ENCODE data around the gene FBXL12.

FBXL12 gene, protein sequence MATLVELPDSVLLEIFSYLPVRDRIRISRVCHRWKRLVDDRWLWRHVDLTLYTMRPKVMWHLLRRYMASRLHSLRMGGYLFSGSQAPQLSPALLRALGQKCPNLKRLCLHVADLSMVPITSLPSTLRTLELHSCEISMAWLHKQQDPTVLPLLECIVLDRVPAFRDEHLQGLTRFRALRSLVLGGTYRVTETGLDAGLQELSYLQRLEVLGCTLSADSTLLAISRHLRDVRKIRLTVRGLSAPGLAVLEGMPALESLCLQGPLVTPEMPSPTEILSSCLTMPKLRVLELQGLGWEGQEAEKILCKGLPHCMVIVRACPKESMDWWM

DNA sequence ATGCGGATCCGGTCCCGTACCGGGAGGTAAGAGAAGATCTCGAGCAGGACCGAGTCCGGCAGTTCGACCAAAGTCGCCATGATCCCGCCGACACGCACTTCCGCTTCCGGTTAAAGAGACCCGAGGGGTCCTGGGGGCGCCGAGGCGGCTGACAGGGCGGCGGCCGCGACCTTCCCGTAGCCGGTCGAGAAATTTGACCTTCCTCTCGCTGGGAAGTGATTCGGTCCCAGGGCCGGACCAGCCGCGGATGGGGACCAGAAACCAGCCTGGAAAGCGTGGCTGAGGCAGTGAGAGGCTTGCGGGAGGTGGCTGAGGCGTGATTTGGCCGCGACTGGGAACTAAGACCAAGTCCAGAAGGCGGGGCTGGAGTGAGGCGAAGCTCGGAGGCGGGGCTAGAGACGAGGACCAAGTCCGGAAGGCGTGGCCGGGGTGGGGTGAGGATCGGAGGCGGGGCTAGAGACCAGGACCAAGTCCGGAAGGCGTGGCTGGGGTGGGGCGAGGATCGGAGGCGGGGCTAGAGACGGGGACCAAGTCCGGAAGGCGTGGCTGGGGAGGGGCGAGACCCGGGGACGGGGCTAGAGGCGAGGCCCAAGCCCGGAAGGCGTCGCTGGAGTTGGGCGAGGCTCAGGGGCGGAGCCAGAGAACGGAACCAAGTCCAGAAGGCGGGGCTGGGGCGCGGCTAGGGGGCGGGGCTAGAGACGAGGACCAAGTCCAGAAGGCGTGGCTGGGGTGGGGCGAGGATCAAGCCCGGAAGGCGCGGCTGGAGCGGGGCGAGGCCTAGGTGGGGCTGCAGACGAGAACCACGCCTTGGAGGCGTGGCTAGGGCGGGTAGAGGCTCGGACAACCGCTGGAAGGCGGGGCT, at the start of gene FBXL12:
Gene FBXL12 (minus strand): TSS at position 346 of the 862 bp plus-strand sequence. CDS start 266 bp downstream, at position 80.
- Mint-ChIP-seq H3K9me3 (no peaks in the 10 kb centered on the region), H3K4me3 (peak within 1 kb of the TSS; percentile 86), H3K4me1 (peaks cover 28% of the 10 kb centered on the region), H3K27me3 (no peaks in the 10 kb centered on the region), H3K27ac (ENCODE audit: low read depth) (peak within 1 kb of the TSS; percentile 77), H3K36me3 (ENCODE audit: insufficient read depth) (peaks cover 11% of the 10 kb centered on the region)
- peak; percentile 100 for DNase-seq (ENCODE audit: low spot score in 2 of 2)
- ATAC-seq (replicated peaks; ENCODE audit: extremely low read depth, poor library complexity, severe bottlenecking), result peak; percentile 92

DNA sequence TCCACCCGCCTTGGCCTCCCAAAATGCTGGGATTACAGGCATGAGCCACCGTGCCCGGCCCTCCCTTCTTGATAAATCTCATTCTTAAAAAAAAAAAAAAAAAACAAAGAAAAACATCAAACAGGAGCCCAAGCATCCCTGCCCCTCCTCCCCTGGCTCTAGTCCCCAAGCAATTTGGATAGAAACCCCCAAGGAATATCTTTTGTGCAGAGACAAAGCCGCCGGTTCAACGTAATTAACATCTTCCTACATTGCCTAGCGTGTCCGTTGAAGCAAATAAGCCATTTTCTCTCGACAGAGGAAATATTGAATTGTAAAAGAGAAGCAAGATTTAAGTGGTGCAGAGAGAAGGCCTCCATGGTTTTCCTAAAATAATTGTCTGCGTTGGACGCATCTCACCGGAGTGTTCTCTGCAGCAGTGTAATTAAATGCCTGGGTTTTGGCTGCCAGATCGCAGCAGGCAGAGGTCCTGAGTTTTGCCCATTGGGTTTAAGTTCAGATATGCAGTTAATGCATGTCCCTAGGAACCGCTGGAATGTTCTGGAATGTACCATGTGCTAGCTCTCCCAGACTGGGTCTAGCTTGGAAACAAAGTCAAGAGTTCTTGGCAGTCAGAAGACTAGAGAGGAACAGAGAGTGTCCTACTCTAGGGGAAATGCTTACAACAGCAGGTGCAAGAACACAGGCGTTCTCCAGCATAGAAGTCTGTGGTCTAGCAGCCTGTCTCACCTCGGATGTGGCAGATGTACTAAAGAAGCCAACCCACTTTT, 47.0 kb upstream of the FBXL12 start:
- H3K27me3 Mint-ChIP-seq, result no peaks in the 10 kb centered on the region
- peaks cover 52% of the 10 kb centered on the region for H3K4me1 Mint-ChIP-seq
- no peaks in the 10 kb centered on the region for H3K9me3 Mint-ChIP-seq
- no peak overlapping the region for H3K27ac Mint-ChIP-seq (ENCODE audit: low read depth)
- H3K4me3 Mint-ChIP-seq, result peak overlapping the region; percentile 55
- peaks cover 5% of the 10 kb centered on the region for H3K36me3 Mint-ChIP-seq (ENCODE audit: insufficient read depth)
- DNase-seq (ENCODE audit: low spot score in 2 of 2) (peak in 1 of 2 donors; percentile 45), ATAC-seq (replicated peaks; ENCODE audit: extremely low read depth, poor library complexity, severe bottlenecking) (peak; percentile 95)

DNA sequence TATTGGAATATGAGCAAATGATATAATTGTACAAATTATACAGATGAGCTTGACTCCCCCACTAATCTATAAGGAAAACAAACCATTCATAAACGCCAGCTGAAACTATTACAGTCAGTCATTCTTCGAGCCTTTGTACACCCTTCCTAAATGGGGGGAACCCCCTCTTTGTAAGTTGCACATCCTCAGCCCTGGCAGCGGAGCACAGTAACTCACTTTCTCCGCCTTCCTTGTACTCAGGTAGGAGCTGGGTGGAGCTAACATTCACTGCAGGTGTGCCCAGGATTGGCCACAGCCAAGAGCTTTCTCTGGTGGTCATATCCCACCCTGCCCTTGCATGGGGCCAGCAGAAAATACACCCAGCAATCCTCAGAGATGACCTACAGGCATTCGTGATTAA, 44.9 kb upstream of the FBXL12 start:
- ATAC-seq (replicated peaks; ENCODE audit: extremely low read depth, poor library complexity, severe bottlenecking) (no peak), DNase-seq (ENCODE audit: low spot score in 2 of 2) (no peak)
- peaks cover 62% of the 10 kb centered on the region for H3K4me1 Mint-ChIP-seq
- H3K27ac Mint-ChIP-seq (ENCODE audit: low read depth), result no peak overlapping the region
- peaks cover 7% of the 10 kb centered on the region for H3K36me3 Mint-ChIP-seq (ENCODE audit: insufficient read depth)
- H3K9me3 Mint-ChIP-seq, result no peaks in the 10 kb centered on the region
- H3K27me3 Mint-ChIP-seq, result no peaks in the 10 kb centered on the region
- H3K4me3 Mint-ChIP-seq, result peak overlapping the region; percentile 63

DNA sequence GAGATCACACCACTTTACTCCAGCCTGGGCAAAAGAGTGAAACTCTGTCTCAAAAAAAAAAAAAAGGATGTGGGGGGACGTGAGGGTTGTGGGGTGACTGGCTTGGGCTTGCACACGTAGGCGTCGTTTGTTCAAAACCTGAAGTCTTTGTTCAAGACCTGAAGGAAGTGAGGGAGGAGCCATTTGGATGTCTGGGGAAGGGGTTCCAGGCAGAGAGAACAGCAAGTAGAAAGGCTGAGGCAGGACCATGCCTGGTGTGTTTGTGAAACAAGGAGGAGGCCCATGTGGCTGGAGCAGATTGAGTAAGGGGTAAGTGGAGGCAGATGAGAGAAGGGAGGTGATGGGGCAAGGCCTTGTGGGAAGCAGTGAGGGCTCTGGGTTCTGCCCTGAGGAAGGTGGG, 44.1 kb upstream of the FBXL12 start:
- Mint-ChIP-seq H3K27ac (ENCODE audit: low read depth) (peak overlapping the region; percentile 89), H3K4me1 (peaks cover 70% of the 10 kb centered on the region)
- ATAC-seq (replicated peaks; ENCODE audit: extremely low read depth, poor library complexity, severe bottlenecking), result peak; percentile 45

DNA sequence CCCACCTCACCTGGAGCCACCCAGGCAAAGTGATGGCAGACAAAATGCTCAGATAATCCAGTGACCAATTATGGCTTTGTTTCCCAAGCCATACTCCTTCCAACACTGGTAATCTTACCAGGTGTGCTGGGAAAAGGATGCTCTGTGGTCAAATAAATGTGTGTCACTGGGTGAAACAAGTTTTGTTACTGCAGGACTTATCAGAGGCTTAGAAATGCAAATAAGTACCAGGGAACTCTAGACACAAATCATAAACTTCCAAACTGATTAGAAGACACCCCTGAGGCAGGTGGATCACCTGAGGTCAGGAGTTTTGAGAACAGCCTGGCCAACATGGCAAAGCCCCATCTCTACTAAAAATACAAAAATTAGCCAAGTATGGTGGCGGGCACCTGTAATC, 42.6 kb upstream of the FBXL12 start:
- peaks cover 7% of the 10 kb centered on the region for H3K36me3 Mint-ChIP-seq (ENCODE audit: insufficient read depth)
- no peak for DNase-seq (ENCODE audit: low spot score in 2 of 2)
- H3K27ac Mint-ChIP-seq (ENCODE audit: low read depth), result peak overlapping the region; percentile 89

More for the DNA sequence above, 44.1 kb upstream of the FBXL12 start:
- Mint-ChIP-seq H3K27me3 (no peaks in the 10 kb centered on the region), H3K4me3 (peak overlapping the region; percentile 63), H3K9me3 (no peaks in the 10 kb centered on the region), H3K36me3 (ENCODE audit: insufficient read depth) (peaks cover 7% of the 10 kb centered on the region)
- no peak for DNase-seq (ENCODE audit: low spot score in 2 of 2)

DNA sequence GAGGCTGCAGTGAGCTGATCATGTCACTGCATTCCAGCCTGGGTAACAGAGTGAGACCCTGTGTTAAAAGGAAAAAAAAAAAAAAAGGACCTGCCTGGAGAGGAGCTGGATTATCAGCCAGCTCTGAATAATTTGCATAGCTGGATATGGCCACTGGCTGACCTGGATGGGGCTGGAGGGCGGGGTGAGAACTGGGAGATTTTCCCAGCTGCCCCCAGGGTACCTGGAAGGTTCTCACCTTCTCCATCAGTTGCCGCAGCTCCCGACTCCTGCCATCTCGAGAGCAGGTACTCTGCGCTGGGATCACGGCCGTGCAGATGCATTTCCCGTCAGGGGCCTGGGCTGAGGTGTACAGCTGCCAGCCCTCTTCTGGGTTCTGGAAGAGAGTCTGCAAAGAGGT, 41.5 kb upstream of the FBXL12 start:
- peaks cover 71% of the 10 kb centered on the region for H3K4me1 Mint-ChIP-seq
- H3K4me3 Mint-ChIP-seq, result no peak overlapping the region
- no peak overlapping the region for H3K27ac Mint-ChIP-seq (ENCODE audit: low read depth)
- peaks cover 8% of the 10 kb centered on the region for H3K36me3 Mint-ChIP-seq (ENCODE audit: insufficient read depth)
- no peaks in the 10 kb centered on the region for H3K9me3 Mint-ChIP-seq
- no peaks in the 10 kb centered on the region for H3K27me3 Mint-ChIP-seq
- DNase-seq (ENCODE audit: low spot score in 2 of 2) (no peak), ATAC-seq (replicated peaks; ENCODE audit: extremely low read depth, poor library complexity, severe bottlenecking) (no peak)

More for the DNA sequence above, 42.6 kb upstream of the FBXL12 start:
- no peak for ATAC-seq (replicated peaks; ENCODE audit: extremely low read depth, poor library complexity, severe bottlenecking)
- H3K9me3 Mint-ChIP-seq, result no peaks in the 10 kb centered on the region
- H3K4me3 Mint-ChIP-seq, result no peak overlapping the region
- H3K27me3 Mint-ChIP-seq, result no peaks in the 10 kb centered on the region
- peaks cover 75% of the 10 kb centered on the region for H3K4me1 Mint-ChIP-seq

DNA sequence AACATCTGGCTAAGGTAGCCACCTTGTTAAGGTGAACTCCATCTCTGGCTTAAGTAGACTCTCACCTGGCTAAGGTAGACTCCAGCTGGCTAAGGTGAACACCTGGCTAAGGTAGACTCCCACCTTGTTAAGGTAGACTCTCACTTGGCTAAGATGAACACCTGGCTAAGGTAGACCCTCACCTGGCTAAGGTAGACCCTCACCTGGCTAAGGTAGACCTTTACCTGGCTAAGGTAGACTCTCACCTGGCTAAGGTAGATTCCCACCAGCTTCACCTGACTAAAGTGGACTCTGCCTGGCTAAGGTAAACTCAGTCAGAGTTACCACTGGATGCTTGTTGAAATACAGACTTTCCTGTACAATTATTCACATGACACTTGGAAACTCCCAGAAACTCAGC, 39.9 kb upstream of the FBXL12 start:
- peak overlapping the region; percentile 83 for H3K27ac Mint-ChIP-seq (ENCODE audit: low read depth)
- peaks cover 10% of the 10 kb centered on the region for H3K36me3 Mint-ChIP-seq (ENCODE audit: insufficient read depth)
- no peak for DNase-seq (ENCODE audit: low spot score in 2 of 2)
- ATAC-seq (replicated peaks; ENCODE audit: extremely low read depth, poor library complexity, severe bottlenecking), result no peak
- peak overlapping the region; percentile 81 for H3K4me3 Mint-ChIP-seq
- no peaks in the 10 kb centered on the region for H3K9me3 Mint-ChIP-seq
- no peaks in the 10 kb centered on the region for H3K27me3 Mint-ChIP-seq
- peaks cover 70% of the 10 kb centered on the region for H3K4me1 Mint-ChIP-seq

DNA sequence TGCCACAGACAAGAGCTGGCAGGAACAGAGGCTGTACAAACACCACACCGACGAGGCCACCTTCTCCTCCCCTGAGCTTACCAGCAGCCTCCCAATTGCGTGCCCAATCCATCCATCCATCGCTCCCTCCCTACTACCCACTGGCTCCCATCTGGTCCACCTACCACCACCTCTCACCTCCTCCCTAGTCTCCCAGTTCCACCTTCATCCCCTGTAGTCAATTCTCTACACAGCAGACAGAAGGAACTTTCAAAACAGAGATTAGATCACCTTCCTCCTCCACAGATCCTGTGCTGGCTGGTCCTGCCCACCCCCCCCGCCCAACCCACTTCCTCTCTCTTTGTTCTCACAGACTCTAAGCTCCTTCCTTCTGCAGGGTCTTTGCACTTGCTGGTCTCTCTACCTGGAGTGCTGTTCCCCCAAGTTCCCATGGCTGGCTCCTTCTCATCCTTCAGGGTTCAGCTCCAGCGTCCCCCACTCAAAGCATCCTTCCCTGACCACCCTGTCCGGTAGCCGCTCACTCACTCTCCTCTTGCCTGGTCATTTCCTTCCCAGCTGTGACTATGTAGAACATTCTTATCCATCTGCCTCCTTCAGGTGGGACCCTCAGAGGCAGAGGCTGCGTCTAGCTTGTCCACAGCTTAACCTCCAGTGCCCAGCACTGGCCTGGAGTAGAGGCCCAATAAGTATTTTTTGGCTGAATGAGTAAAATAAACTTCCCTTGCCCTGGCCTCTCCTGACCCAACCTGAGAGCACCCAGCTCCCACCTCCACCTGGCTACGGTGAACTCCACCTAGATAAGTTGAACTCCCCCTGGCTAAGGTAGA, 39.3 kb upstream of the FBXL12 start:
- Mint-ChIP-seq H3K27ac (ENCODE audit: low read depth) (peak overlapping the region; percentile 83), H3K4me3 (peak overlapping the region; percentile 81), H3K36me3 (ENCODE audit: insufficient read depth) (peaks cover 9% of the 10 kb centered on the region), H3K4me1 (peaks cover 67% of the 10 kb centered on the region), H3K9me3 (no peaks in the 10 kb centered on the region), H3K27me3 (no peaks in the 10 kb centered on the region)
- DNase-seq (ENCODE audit: low spot score in 2 of 2), result no peak
- ATAC-seq (replicated peaks; ENCODE audit: extremely low read depth, poor library complexity, severe bottlenecking), result peak; percentile 84

DNA sequence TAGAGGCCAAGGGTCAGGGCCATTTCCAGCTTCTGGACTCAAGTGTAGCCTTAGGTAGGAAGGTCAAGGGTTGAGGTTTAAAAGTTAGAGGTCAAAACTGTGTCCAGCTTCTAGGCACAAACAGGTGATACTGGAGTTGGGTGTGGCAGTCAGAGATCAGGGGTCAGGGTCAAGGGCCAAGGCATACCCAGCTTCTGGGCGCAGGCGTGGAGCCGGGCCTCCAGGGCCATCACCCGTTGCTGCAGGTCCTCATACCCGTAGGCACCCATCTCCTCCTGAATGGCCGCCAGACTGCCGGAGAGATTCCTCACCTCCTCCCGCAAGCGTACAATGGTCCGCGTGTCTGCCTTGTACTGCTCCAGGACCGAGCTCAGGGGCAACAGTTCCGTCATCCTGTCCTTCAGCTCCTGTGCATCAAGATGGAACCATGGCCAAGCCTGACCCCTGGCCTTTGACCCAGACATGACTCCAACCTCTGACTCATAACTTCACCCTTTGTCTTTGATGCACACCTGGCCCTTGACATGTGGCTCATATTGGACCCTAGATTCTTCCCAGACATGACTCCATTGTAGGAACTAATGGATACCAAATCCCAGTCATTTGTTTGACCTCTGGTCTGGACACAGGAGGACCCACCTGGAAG, 38.3 kb upstream of the FBXL12 start:
- peaks cover 9% of the 10 kb centered on the region for H3K36me3 Mint-ChIP-seq (ENCODE audit: insufficient read depth)
- H3K9me3 Mint-ChIP-seq, result no peaks in the 10 kb centered on the region
- peak overlapping the region; percentile 81 for H3K4me3 Mint-ChIP-seq
- ATAC-seq (replicated peaks; ENCODE audit: extremely low read depth, poor library complexity, severe bottlenecking) (no peak), DNase-seq (ENCODE audit: low spot score in 2 of 2) (no peak)
- H3K27ac Mint-ChIP-seq (ENCODE audit: low read depth), result peak overlapping the region; percentile 83
- no peaks in the 10 kb centered on the region for H3K27me3 Mint-ChIP-seq
- H3K4me1 Mint-ChIP-seq, result peaks cover 58% of the 10 kb centered on the region

DNA sequence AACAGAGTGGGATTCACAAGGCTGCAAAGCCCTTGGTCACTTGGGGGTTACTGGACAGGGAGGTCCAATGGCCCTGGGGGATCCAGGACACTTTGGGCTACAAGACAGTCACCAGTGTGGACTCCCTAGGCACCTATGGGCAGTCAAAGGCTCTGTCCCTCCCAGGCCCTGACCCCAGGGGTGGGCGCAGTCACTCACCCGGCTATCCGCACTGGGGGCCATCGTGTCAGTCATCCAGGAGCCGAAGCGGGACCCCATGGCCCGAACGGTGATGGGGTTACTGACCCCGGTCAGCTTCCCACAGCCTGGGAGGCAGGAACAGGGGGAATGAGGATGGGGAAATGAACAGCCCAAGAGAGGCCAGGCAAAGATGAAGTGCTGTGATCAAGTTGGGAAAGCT, 37.7 kb upstream of the FBXL12 start:
- Mint-ChIP-seq H3K36me3 (ENCODE audit: insufficient read depth) (peaks cover 9% of the 10 kb centered on the region), H3K9me3 (no peaks in the 10 kb centered on the region), H3K27ac (ENCODE audit: low read depth) (peak overlapping the region; percentile 83), H3K4me3 (peak overlapping the region; percentile 81), H3K27me3 (no peaks in the 10 kb centered on the region), H3K4me1 (peaks cover 52% of the 10 kb centered on the region)
- DNase-seq (ENCODE audit: low spot score in 2 of 2) (no peak), ATAC-seq (replicated peaks; ENCODE audit: extremely low read depth, poor library complexity, severe bottlenecking) (no peak)

DNA sequence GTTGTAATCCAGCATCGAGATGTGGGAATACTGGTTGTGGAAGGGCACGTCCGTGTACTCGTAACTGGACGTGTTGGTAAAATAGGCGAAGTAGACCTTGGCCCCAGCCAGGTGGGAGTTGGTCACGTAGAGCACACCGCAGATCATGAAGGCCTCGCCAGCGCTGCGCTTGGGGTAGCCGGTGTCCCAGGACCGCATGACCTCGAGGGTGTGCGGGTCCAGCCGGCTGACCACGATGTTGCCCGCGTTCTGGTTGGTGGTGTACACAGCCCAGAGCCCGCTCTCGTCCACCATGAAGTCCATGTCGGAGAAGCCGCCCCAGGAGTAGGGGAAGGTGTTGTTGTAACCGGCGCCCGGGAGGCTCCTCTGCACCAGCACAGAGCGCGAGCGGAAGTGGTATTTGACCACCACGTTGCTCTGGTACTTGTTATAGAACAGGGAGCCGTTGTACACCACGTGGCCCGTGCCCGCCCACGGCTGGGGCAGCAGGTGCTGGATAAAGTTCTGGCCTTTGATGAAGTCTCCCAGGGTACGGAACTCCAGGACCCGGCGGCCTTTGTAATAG, 35.5 kb upstream of the FBXL12 start:
- Mint-ChIP-seq H3K4me1 (peaks cover 43% of the 10 kb centered on the region), H3K4me3 (peak overlapping the region; percentile 6), H3K36me3 (ENCODE audit: insufficient read depth) (peaks cover 10% of the 10 kb centered on the region), H3K27me3 (no peaks in the 10 kb centered on the region), H3K9me3 (no peaks in the 10 kb centered on the region), H3K27ac (ENCODE audit: low read depth) (no peak overlapping the region)
- DNase-seq (ENCODE audit: low spot score in 2 of 2) (no peak), ATAC-seq (replicated peaks; ENCODE audit: extremely low read depth, poor library complexity, severe bottlenecking) (no peak)
